Karpas-422 (cell line): Measurements from ENCODE around the gene TTC3. TPM values are rescaled to one million over a fixed set of nuclear protein-coding genes. Genes with fewer than 3 reads are reported as not detected.

Experiments
- DNase-seq: peaks from one replicate; pipeline ENCODE4 v3.0.0-alpha.2; 2015
- H2AFZ ChIP-seq: fragments of 200-600 bp; sonication (generic); 2 replicates; pipeline ENCODE4 v1.6.1; 2014; ENCODE audit warnings: antibody characterized with exemption, low read length, mixed read lengths
- H3K27ac ChIP-seq: fragments of 200-600 bp; sonication (generic); 2 replicates; pipeline ENCODE4 v1.5.1; 2014; ENCODE audit warnings: mild to moderate bottlenecking, low read length, moderate library complexity
- H3K27me3 ChIP-seq: fragments of 200-600 bp; sonication (generic); 2 replicates; pipeline ENCODE4 v1.6.1; 2014; ENCODE audit warnings: low read length, mixed read lengths
- H3K36me3 ChIP-seq: fragments of 200-600 bp; sonication (generic); 2 replicates; pipeline ENCODE4 v1.6.1; 2014; ENCODE audit warnings: low read length, mixed read lengths; ENCODE audit not compliant: insufficient read depth
- H3K4me1 ChIP-seq: fragments of 200-600 bp; sonication (generic); 2 replicates; pipeline ENCODE4 v1.6.1; 2014; ENCODE audit warnings: mild to moderate bottlenecking, low read length, mixed read lengths
- H3K4me2 ChIP-seq: fragments of 200-600 bp; sonication (generic); 2 replicates; pipeline ENCODE4 v1.6.1; 2014; ENCODE audit warnings: low read length, low read depth, mild to moderate bottlenecking; ENCODE audit not compliant: poor library complexity, severe bottlenecking
- H3K4me3 ChIP-seq: fragments of 200-600 bp; sonication (generic); 2 replicates; pipeline ENCODE4 v1.5.1; 2014; ENCODE audit warnings: mild to moderate bottlenecking, antibody characterized with exemption, low read length, mixed read lengths
- H3K79me2 ChIP-seq: fragments of 200-600 bp; sonication (generic); 2 replicates; pipeline ENCODE4 v1.6.1; 2014; ENCODE audit warnings: mild to moderate bottlenecking, low read length, mixed read lengths
- H3K9ac ChIP-seq: fragments of 200-600 bp; sonication (generic); 2 replicates; pipeline ENCODE4 v1.6.0; 2014; ENCODE audit warnings: low read length
- H3K9me2 ChIP-seq: fragments of 200-600 bp; sonication (generic), shearing (Covaris generic); replicated peaks from 2 replicates; pipeline ENCODE4 v1.6.0; 2014; ENCODE audit warnings: mild to moderate bottlenecking, low read length, moderate library complexity; ENCODE audit not compliant: insufficient read depth
- H3K9me3 ChIP-seq: fragments of 300-700, 200-600 bp; sonication (generic); 2 replicates; pipeline ENCODE4 v1.6.1; 2014; ENCODE audit warnings: low read length, mixed read lengths
- H4K20me1 ChIP-seq: fragments of 200-600 bp; sonication (generic); 2 replicates; pipeline ENCODE4 v1.6.1; 2014; ENCODE audit warnings: mild to moderate bottlenecking, antibody characterized with exemption, low read length, low read depth; ENCODE audit not compliant: insufficient read depth
- total RNA-seq: library from RNA; depleted of rRNA; stranded (reverse); fragments of >200 nt; shearing (Covaris generic); gene quantifications from 2 replicates; pipeline ENCODE4 v1.2.3, GENCODE V29; 2014; ENCODE audit warnings: low replicate concordance

Gene TTC3
- total RNA-seq, 1 experiment from 2014 or later = 204 TPM

GRCh38 chr21:37085726-37086125, 12.7 kb downstream of the TTC3 start:
- no peak overlapping the region for H3K9ac ChIP-seq
- DNase-seq = no peak
- H3K4me2 ChIP-seq = no peak overlapping the region
- no peak overlapping the region for H2AFZ ChIP-seq
- H3K9me3 ChIP-seq = no peaks in the 10 kb centered on the region
- H3K27ac ChIP-seq = no peak overlapping the region
- no peak overlapping the region for H3K4me3 ChIP-seq
- no peaks in the 10 kb centered on the region for H3K9me2 ChIP-seq
- no peaks in the 10 kb centered on the region for H3K27me3 ChIP-seq
- peaks cover 18% of the 10 kb centered on the region; the same call in 1 of the 2 replicates for H3K36me3 ChIP-seq
- peaks cover 19% of the 10 kb centered on the region for H3K4me1 ChIP-seq
- peaks cover 100% of the 10 kb centered on the region for H3K79me2 ChIP-seq
- H4K20me1 ChIP-seq = peaks cover 7% of the 10 kb centered on the region; the same call in 1 of the 2 replicates

GRCh38 chr21:37087188-37087587, 14.1 kb downstream of the TTC3 start:
- H3K4me3 ChIP-seq = no peak overlapping the region
- peaks cover 7% of the 10 kb centered on the region; the same call in 1 of the 2 replicates for H4K20me1 ChIP-seq
- H3K9ac ChIP-seq = no peak overlapping the region
- no peaks in the 10 kb centered on the region for H3K27me3 ChIP-seq
- H3K4me1 ChIP-seq = peaks cover 17% of the 10 kb centered on the region
- DNase-seq = no peak
- no peak overlapping the region for H2AFZ ChIP-seq
- H3K4me2 ChIP-seq = no peak overlapping the region
- peaks cover 26% of the 10 kb centered on the region; the same call in 1 of the 2 replicates for H3K36me3 ChIP-seq
- H3K9me3 ChIP-seq = no peaks in the 10 kb centered on the region
- H3K9me2 ChIP-seq = no peaks in the 10 kb centered on the region
- peaks cover 96% of the 10 kb centered on the region for H3K79me2 ChIP-seq
- H3K27ac ChIP-seq = no peak overlapping the region

GRCh38 chr21:37088186-37088735, 15.2 kb downstream of the TTC3 start:
- Histone ChIP-seq H3K4me2 (no peak overlapping the region), H3K27ac (no peak overlapping the region), H3K4me1 (peaks cover 9% of the 10 kb centered on the region), H3K79me2 (peaks cover 90% of the 10 kb centered on the region), H4K20me1 (peaks cover 7% of the 10 kb centered on the region; the same call in 1 of the 2 replicates), H3K4me3 (no peak overlapping the region), H3K9me3 (no peaks in the 10 kb centered on the region), H3K9ac (no peak overlapping the region), H2AFZ (no peak overlapping the region), H3K27me3 (no peaks in the 10 kb centered on the region), H3K9me2 (no peaks in the 10 kb centered on the region), H3K36me3 (peaks cover 29% of the 10 kb centered on the region; the same call in 1 of the 2 replicates)
- DNase-seq = no peak

GRCh38 chr21:37093977-37094376, 20.9 kb downstream of the TTC3 start:
- no peak for DNase-seq
- no peaks in the 10 kb centered on the region for H3K9me2 ChIP-seq
- peaks cover 53% of the 10 kb centered on the region for H3K36me3 ChIP-seq
- H3K4me1 ChIP-seq = no peaks in the 10 kb centered on the region
- no peak overlapping the region for H3K27ac ChIP-seq
- H3K9ac ChIP-seq = no peak overlapping the region
- H2AFZ ChIP-seq = no peak overlapping the region
- no peak overlapping the region for H3K4me3 ChIP-seq
- no peaks in the 10 kb centered on the region for H4K20me1 ChIP-seq
- H3K9me3 ChIP-seq = no peaks in the 10 kb centered on the region
- H3K4me2 ChIP-seq = no peak overlapping the region
- H3K27me3 ChIP-seq = no peaks in the 10 kb centered on the region
- H3K79me2 ChIP-seq = peaks cover 64% of the 10 kb centered on the region

GRCh38 chr21:37095821-37096220, 22.8 kb downstream of the TTC3 start:
- Histone ChIP-seq H4K20me1 (no peaks in the 10 kb centered on the region), H2AFZ (no peak overlapping the region), H3K4me1 (no peaks in the 10 kb centered on the region), H3K36me3 (peaks cover 53% of the 10 kb centered on the region), H3K4me3 (no peak overlapping the region), H3K27me3 (no peaks in the 10 kb centered on the region), H3K27ac (no peak overlapping the region), H3K9me3 (no peaks in the 10 kb centered on the region), H3K9ac (no peak overlapping the region), H3K79me2 (peaks cover 61% of the 10 kb centered on the region), H3K4me2 (no peak overlapping the region), H3K9me2 (no peaks in the 10 kb centered on the region)
- no peak for DNase-seq

GRCh38 chr21:37098751-37099150, 25.7 kb downstream of the TTC3 start:
- Histone ChIP-seq H3K27me3 (no peaks in the 10 kb centered on the region), H3K9me2 (no peaks in the 10 kb centered on the region), H3K79me2 (peaks cover 66% of the 10 kb centered on the region), H4K20me1 (no peaks in the 10 kb centered on the region), H2AFZ (no peak overlapping the region), H3K4me2 (no peak overlapping the region), H3K27ac (no peak overlapping the region), H3K36me3 (peaks cover 48% of the 10 kb centered on the region), H3K9ac (no peak overlapping the region), H3K9me3 (no peaks in the 10 kb centered on the region), H3K4me1 (no peaks in the 10 kb centered on the region), H3K4me3 (no peak overlapping the region)
- no peak for DNase-seq

GRCh38 chr21:37100316-37100715, 27.3 kb downstream of the TTC3 start:
- Histone ChIP-seq H2AFZ (no peak overlapping the region), H3K79me2 (peaks cover 73% of the 10 kb centered on the region), H3K9ac (no peak overlapping the region), H4K20me1 (no peaks in the 10 kb centered on the region), H3K9me2 (no peaks in the 10 kb centered on the region), H3K36me3 (peaks cover 48% of the 10 kb centered on the region), H3K27ac (no peak overlapping the region), H3K27me3 (no peaks in the 10 kb centered on the region), H3K4me2 (no peak overlapping the region), H3K4me3 (no peak overlapping the region), H3K4me1 (no peaks in the 10 kb centered on the region), H3K9me3 (no peaks in the 10 kb centered on the region)
- no peak for DNase-seq

- no peaks in the 10 kb centered on the region for H4K20me1 ChIP-seq
- no peak for DNase-seq
- peaks cover 44% of the 10 kb centered on the region for H3K36me3 ChIP-seq
- no peak overlapping the region for H3K4me2 ChIP-seq
- no peak overlapping the region for H3K9ac ChIP-seq
- H3K9me2 ChIP-seq = no peaks in the 10 kb centered on the region
- no peaks in the 10 kb centered on the region for H3K9me3 ChIP-seq
- no peak overlapping the region for H3K27ac ChIP-seq
- no peak overlapping the region for H2AFZ ChIP-seq
- peaks cover 75% of the 10 kb centered on the region for H3K79me2 ChIP-seq
- H3K4me1 ChIP-seq = no peaks in the 10 kb centered on the region
- H3K27me3 ChIP-seq = no peaks in the 10 kb centered on the region
- H3K4me3 ChIP-seq = no peak overlapping the region
These were observed 28.3 kb downstream of the TTC3 start for GRCh38 chr21:37101384-37101783.
